Measurements from ENCODE around the gene MUC6.

The MUC6 gene

DNA sequence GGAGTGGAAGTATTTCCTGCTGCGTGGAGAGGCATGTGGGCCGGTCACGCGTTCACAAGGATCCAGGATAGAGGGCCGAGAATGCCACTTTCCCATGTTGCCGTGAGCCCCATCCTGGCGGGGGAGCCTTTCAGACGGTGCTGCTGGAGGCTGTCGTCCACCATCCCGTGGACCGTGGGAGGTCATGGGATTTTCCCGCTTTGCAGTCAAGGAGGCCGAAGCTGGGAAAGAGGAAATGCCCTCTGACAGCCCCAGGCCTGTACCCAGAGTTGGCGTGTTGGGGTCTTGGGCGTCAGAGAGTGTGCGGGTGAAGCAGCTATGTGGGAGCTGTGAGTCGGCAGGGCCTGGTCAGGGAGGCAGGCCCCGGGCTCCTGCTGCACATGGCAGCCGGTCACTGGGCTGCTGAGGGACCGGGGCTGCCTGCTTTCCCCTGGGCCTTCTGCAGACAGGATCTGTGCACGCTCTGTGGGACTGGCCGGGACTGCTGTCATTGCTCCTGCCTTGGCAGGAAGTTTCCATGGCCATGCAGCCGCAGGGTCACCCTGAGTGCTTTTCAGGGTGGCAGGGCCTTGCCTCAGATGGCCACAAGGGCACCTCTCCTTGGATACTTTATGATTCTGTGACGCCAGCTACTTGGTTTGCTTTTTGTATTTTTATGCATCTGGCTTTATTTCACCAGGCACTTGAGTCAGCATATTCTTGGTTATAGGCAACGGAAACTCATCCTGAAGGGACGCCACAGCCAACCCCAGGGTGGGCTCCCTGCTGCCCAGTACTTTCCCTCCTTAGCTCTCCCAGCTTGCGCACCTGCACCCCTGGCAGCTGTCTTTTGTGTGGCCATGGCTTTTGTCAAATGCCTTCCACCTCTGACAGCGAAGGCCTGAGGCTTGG lies 58.4 kb downstream of the MUC6 start:
- no peak for ATAC-seq
- TF ChIP-seq TCF4 (CRISPR knock-in tag; IDR thresholded peaks at IDR 0.05; ENCODE audit: borderline replicate concordance) (no peak), ESRRG (CRISPR knock-in tag; IDR thresholded peaks at IDR 0.05) (no peak), ZNF8 (CRISPR knock-in tag; IDR thresholded peaks at IDR 0.05) (no peak), ZC3H10 (CRISPR knock-in tag; IDR thresholded peaks at IDR 0.05) (no peak), GLIS3 (CRISPR knock-in tag; IDR thresholded peaks at IDR 0.05) (no peak), ZNF70 (CRISPR knock-in tag; IDR thresholded peaks at IDR 0.05) (no peak), BACH2 (CRISPR knock-in tag; IDR thresholded peaks at IDR 0.05; ENCODE audit: borderline replicate concordance) (no peak)
- TF ChIP-seq, protein P1, sequence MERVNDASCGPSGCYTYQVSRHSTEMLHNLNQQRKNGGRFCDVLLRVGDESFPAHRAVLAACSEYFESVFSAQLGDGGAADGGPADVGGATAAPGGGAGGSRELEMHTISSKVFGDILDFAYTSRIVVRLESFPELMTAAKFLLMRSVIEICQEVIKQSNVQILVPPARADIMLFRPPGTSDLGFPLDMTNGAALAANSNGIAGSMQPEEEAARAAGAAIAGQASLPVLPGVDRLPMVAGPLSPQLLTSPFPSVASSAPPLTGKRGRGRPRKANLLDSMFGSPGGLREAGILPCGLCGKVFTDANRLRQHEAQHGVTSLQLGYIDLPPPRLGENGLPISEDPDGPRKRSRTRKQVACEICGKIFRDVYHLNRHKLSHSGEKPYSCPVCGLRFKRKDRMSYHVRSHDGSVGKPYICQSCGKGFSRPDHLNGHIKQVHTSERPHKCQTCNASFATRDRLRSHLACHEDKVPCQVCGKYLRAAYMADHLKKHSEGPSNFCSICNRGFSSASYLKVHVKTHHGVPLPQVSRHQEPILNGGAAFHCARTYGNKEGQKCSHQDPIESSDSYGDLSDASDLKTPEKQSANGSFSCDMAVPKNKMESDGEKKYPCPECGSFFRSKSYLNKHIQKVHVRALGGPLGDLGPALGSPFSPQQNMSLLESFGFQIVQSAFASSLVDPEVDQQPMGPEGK (CRISPR knock-in tag; IDR thresholded peaks at IDR 0.05; ENCODE audit: borderline replicate concordance): no peak

DNA sequence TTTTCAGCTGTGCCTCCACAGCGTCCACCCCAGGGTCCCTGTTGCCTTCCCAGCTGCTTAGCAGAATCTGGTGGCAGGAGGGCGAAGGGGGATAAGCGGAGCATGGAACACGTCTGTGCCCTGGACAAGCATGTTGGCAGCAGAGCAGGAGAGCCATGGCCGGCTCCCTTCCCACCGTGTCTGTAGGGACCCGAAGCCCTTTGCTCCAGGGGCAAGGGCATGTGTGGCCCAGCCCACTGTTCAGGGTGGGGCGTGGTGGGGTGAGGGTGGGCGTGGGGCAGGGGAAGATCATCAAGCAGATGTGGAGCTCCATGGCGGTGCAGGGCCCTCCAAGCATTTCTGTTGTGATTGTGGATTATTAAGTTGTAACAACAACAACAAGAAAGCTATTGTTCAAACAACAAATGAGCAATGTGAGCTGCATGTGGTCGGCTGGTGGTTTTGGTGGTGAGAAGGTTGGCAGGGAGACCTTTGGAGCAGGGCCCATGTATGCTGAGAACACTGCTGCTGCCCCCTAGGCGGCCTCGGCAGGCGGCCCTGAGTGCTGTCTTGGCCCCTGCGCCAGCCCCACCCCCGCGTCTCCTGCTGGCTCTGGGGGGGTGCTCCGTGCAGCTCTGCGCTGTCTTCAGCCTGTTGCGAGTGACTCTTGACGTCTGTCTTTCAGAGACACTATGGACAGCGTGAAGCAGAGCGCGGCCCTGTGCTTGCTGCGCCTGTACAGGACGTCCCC lies 59.9 kb downstream of the MUC6 start:
- no peak for TF ChIP-seq RARB (CRISPR knock-in tag; IDR thresholded peaks at IDR 0.05)
- no peak for TF ChIP-seq BACH2 (CRISPR knock-in tag; IDR thresholded peaks at IDR 0.05; ENCODE audit: borderline replicate concordance)
- TF ChIP-seq ZFP3 (CRISPR knock-in tag; IDR thresholded peaks at IDR 0.05): no peak
- no peak for TF ChIP-seq CSDC2 (CRISPR knock-in tag; IDR thresholded peaks at IDR 0.05)
- no peak for TF ChIP-seq PPARA (CRISPR knock-in tag; IDR thresholded peaks at IDR 0.05; ENCODE audit: borderline replicate concordance)
- no peak for TF ChIP-seq CREB5 (CRISPR knock-in tag; IDR thresholded peaks at IDR 0.05; ENCODE audit: low read depth)
- no peak for TF ChIP-seq ARNTL (CRISPR knock-in tag; IDR thresholded peaks at IDR 0.05; ENCODE audit: borderline replicate concordance, low read depth)
- no peak for TF ChIP-seq OSR1 (CRISPR knock-in tag; IDR thresholded peaks at IDR 0.05)
- TF ChIP-seq ZNF70 (CRISPR knock-in tag; IDR thresholded peaks at IDR 0.05): no peak
- TF ChIP-seq ZNF8 (CRISPR knock-in tag; IDR thresholded peaks at IDR 0.05): no peak
- no peak for TF ChIP-seq ZFP30 (CRISPR knock-in tag; IDR thresholded peaks at IDR 0.05)
- TF ChIP-seq ISL1 (CRISPR knock-in tag; IDR thresholded peaks at IDR 0.05): no peak
- no peak for TF ChIP-seq ESRRG (CRISPR knock-in tag; IDR thresholded peaks at IDR 0.05)
- TF ChIP-seq, protein P2, sequence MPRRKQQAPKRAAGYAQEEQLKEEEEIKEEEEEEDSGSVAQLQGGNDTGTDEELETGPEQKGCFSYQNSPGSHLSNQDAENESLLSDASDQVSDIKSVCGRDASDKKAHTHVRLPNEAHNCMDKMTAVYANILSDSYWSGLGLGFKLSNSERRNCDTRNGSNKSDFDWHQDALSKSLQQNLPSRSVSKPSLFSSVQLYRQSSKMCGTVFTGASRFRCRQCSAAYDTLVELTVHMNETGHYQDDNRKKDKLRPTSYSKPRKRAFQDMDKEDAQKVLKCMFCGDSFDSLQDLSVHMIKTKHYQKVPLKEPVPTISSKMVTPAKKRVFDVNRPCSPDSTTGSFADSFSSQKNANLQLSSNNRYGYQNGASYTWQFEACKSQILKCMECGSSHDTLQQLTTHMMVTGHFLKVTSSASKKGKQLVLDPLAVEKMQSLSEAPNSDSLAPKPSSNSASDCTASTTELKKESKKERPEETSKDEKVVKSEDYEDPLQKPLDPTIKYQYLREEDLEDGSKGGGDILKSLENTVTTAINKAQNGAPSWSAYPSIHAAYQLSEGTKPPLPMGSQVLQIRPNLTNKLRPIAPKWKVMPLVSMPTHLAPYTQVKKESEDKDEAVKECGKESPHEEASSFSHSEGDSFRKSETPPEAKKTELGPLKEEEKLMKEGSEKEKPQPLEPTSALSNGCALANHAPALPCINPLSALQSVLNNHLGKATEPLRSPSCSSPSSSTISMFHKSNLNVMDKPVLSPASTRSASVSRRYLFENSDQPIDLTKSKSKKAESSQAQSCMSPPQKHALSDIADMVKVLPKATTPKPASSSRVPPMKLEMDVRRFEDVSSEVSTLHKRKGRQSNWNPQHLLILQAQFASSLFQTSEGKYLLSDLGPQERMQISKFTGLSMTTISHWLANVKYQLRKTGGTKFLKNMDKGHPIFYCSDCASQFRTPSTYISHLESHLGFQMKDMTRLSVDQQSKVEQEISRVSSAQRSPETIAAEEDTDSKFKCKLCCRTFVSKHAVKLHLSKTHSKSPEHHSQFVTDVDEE (CRISPR knock-in tag; IDR thresholded peaks at IDR 0.05): no peak
- no peak for TF ChIP-seq ZNF565 (CRISPR knock-in tag; conservative IDR thresholded peaks at IDR 0.05; ENCODE audit: low read depth)
- no peak for TF ChIP-seq POU6F1 (CRISPR knock-in tag; IDR thresholded peaks at IDR 0.05; ENCODE audit: borderline replicate concordance, low read depth)
- no peak for TF ChIP-seq CSRNP3 (CRISPR knock-in tag; IDR thresholded peaks at IDR 0.05)
- no peak for TF ChIP-seq TCF4 (CRISPR knock-in tag; IDR thresholded peaks at IDR 0.05; ENCODE audit: borderline replicate concordance)
- TF ChIP-seq, protein P1 (CRISPR knock-in tag; IDR thresholded peaks at IDR 0.05; ENCODE audit: borderline replicate concordance): no peak
- TF ChIP-seq TOX (CRISPR knock-in tag; IDR thresholded peaks at IDR 0.05; ENCODE audit: borderline replicate concordance): no peak
- no peak; the same call in 2 of the 3 replicates for ATAC-seq

All from SK-N-SH treated with all-trans-retinoic acid at 6 μM for 48 hours (cell line).